ENCODE results near the gene CCN5.
"Not testable (repeated sequence)": the region's sequence is repeated elsewhere in the genome, so short reads cannot be mapped to it uniquely, and the experiment has no call there.

The CCN5 gene

DNA sequence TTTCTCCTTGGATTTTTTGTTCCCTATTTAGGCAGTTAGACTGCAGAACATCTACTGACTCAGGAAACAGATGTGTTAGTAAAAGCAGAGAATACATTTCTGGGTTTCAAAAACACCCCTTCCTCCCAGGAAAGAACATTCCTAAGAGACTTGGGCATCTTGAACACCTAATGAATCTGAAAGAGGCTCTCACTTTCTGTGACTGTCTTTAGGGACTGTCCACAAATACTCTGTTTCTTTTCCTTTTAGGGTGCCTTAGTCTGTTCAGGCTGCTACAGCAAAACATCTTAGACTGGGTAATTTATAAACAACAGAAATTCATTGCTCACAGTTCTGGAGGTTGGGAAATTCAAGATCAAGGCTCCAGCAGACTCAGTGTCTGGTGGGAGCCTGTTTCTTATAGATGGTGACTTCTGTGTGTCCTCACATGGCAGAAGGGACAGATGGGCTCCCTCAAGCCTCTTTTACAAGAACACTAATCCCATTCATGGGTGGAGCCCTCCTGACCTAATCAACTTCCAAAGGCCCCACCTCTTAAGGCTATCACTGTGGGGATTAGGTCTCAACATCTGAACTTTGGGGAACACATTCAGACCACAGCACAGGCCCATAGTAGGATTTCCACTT, 19.4 kb upstream of the CCN5 start:
- DNase-seq, result no peak

DNA sequence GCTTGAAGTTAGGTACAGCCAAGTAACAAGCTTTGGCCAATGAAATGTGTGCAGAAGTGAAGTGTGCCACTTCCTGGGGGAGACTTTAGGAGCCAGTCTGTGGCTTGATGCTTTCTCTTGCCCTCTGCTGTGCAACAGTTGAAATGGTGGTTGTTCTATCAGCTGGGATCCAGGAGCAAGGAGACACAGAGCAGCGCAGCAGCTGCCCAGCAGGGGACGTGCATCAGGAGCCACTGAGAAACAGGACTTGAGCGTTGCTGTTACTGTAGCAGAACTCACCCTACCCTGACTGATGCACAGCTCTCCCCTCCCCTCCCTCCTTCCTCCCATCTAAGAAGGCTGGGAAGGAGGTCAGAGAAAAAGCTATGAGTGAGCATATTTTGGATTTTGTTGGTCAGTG, 18.9 kb upstream of the CCN5 start:
- no peak for DNase-seq

DNA sequence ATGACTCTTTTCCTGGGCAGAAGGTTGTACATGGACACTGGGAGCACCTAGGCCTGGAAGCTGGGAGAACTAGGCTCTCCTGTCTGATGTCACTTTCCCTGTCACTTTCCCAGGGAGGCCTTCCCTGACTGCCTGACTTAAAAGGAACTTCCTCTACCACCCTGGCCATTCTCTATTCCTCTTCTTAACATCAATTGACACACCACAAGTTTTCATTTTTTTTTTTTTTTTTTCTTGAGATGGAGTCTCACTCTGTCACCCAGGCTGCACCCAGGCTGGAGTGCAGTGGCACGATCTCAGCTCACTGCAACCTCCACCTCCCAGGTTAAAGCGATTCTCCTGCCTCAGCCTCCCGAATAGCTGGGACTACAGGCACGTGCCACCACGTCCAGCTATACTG, 18.1 kb upstream of the CCN5 start:
- not testable (repeated sequence) for DNase-seq

GRCh38 chr20:44698351-44698750, 16.8 kb upstream of the CCN5 start:
- no peak for DNase-seq

DNA sequence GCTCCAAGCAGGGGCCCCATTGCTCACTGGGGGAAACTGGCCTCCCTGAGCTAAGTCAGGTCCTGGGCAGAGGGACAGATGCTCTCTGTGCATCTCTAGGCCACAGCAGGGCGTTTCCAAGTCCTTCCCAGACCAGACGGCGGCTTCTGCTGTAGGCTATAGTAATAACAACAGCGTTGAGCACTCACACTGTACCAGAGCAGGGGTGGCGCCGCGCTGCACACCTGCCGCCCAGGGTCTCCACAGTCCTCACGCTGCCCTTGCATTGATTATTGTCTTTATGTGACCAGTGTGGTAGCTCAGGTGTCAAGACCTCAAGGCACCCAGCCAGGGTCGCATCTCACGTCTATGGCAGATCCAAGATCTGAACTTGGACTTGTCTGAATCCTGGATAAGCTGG, 14.9 kb upstream of the CCN5 start:
- DNase-seq, result no peak

- no peak for DNase-seq
These were observed 13.9 kb upstream of the CCN5 start for GRCh38 chr20:44701118-44701857.

- DNase-seq, result no peak
These were observed 13.3 kb upstream of the CCN5 start for GRCh38 chr20:44701858-44702256.

DNA sequence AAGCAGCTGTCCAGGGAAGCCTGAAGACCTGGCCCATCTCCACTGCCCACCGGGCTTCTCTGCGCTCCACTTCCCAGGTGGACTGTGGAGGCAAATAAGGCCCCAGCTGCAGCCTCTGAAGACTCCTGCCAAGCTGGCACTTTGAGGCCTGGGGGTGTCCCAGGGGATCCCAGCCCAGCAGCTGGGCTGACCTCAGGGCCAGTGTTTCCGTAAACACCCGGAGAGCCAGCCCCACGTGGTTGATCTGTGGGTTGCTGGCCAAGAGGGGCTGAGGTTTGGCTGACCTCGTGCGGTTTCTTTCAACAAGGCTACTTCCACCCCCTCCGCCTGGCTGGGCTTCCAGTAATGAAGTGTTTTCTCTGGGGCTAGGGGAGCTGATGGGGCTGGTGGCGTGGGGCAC, 12.4 kb upstream of the CCN5 start:
- no peak for DNase-seq

- no peak for DNase-seq
These were observed 11.8 kb upstream of the CCN5 start for GRCh38 chr20:44703183-44703925.

DNA sequence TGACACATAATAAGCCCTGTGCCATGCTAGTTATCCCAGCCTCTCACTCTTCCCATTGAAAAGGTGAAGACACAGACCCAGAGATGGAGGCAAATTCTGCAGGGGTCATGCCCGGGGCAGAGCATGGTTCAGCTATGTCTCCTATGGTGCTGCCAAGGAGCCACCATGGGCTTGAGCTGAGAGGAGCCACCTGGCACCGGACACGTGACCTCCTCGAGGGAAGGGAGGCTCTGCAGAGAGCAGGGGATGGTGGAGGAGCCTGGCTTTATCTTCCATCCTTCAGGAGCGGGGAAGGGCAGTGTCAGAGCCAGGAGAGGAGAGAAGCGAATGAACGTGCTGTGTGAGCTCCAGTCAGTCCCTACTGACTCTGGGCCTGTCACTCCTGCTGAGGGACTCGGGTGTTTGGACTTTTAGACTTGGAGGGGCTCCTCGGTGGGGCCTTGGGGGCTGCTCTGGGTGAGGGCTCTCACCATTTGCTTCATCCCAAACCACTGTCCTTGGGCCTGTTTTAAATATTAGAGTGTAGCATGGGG, 11.1 kb upstream of the CCN5 start:
- DNase-seq, result no peak

GRCh38 chr20:44704551-44704971, 10.6 kb upstream of the CCN5 start:
- no peak for DNase-seq

GRCh38 chr20:44705364-44706094, 9.6 kb upstream of the CCN5 start:
- no peak for DNase-seq

DNA sequence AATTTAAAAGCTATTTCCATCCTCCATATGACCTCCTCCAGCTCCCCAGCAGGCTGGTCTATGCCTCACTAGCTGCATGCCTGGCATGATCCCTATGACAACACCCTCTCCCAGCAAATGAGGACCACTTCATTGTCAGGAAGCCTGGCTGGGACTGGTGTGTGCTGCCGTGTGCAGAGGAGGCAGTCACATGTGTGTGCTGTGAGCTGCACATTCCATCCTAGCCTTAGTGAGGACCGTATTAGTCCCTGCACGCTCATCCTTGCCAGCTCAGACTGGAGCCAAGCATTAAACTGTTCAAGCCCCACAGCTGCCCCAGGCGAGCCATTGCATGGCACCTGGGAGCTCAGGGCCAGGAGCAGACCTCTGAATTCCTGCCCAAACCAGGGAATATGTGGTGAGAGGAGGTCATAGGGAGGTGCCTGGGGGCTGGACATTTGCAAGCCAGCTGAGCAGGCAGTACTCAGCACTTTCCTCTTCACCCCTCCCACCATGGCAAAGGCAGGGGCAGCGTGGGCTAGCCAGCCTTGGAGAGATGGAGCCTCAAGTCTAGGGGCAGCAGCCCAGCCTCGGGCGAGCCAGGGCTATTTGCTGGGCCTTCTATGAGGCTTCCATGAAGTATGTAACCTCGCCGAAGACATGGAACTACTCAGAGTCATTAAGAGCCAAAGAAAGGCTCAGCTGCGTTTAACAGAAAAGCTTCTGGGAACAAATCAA, 8.7 kb upstream of the CCN5 start:
- no peak for DNase-seq

- no peak for DNase-seq
These were observed 8.1 kb upstream of the CCN5 start for GRCh38 chr20:44707018-44707579.

DNA sequence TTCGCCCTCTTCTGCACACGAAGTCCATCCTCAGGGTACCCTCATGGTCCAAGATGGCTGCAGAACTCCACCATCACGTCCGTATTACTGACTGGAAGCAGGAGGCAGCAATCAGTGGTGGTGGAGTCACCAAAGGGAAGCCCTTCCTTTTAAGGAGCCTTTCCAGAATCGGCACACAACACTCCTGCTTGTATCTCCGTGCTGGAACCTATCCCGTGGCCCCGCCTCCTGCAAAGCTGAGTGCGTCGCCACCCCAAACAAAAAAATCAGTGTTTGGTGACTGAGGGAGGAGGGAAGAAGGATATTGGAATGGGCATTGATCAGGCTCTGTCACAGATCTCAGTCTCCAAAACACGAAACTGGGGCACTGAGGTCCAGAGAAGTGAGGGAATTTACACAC, 5.8 kb upstream of the CCN5 start:
- DNase-seq, result no peak

DNA sequence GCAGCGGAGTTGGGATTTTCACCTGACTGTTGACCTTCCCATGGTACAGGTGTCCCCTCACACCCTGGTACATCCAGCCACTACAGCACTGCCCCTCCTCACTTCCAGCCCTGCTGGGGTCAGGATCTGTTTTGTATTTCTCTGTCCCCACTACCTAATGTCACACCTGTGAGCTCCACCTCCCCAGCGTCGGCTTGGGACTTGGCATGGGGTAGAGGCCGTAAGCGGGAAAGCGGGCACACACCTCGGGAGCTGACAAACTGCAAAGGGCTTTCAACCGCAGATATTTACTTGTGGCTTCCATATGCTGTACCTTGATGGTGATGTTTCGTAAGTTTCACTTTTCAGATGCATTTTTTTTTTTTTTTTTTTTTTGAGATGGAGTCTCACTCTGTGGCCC, 5.4 kb upstream of the CCN5 start:
- no peak for DNase-seq

GRCh38 chr20:44711237-44711636, 3.9 kb upstream of the CCN5 start:
- no peak for DNase-seq

DNA sequence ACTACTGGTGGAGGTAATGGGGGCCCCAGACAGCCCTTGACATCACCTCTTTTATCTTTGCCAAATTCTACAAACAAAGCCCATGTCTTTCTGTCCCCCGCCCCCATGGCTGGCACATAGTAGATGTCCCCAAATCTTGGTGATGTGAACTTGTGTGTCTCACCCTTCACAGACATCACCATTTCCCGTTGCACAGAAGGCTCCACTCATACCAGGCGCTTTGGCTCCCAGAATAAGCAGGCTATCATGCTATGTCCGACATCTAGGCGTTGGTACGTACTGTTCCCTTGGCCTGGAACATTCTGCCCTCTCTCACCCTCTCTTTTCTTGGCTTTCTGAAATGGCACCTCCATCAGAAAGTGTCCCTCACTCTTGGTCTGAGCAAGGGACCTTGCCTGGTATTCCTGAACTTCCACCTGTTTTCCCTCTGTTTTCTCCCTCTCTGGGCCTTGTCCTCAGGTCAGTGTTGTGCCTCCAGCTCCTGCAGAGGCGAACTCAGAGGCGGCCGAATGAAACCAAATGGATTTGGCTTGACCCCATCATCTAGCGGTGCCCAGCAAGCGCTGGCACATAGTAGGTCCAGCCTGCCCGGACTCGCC, 968 bp upstream of the CCN5 start:
- DNase-seq, result no peak

DNA sequence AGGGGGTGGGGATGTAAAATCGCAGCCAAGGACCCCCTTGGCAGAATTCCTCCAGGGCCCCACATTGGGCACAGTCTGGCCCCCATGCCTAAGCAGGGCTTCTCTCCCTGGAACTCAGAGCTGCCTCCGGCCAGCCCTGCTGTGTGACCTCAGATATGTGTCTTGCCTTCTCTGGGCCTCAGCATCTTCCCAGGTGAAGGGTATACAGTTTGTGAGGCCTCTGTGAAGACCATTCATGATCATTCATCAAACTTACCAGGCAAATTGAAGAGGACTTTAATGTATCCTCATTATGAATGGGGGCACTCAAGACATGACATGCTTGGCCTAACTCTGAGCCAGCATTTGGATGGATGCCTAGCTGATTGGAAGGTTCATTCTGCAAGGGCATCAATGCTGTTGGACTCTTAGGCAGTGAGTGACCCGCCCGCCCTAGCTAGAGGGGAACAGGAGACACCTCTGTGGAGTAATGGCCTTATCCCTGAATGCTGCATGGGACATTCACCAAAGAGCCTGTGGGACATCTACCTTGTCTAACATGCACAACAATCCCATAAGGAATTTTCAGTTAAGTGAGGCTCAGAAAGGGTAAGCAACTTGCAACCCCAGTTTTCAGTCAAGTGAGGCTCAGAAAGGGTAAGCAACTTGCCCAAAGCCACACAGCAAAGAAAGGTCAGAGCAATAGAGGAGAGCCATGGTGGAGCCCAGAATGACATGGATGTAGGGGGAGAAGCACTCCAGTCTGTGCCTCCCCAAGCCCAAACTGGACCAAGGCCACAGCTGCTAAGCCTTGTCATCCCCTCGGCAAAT, 535 bp downstream of the CCN5 start:
- no peak for DNase-seq

DNA sequence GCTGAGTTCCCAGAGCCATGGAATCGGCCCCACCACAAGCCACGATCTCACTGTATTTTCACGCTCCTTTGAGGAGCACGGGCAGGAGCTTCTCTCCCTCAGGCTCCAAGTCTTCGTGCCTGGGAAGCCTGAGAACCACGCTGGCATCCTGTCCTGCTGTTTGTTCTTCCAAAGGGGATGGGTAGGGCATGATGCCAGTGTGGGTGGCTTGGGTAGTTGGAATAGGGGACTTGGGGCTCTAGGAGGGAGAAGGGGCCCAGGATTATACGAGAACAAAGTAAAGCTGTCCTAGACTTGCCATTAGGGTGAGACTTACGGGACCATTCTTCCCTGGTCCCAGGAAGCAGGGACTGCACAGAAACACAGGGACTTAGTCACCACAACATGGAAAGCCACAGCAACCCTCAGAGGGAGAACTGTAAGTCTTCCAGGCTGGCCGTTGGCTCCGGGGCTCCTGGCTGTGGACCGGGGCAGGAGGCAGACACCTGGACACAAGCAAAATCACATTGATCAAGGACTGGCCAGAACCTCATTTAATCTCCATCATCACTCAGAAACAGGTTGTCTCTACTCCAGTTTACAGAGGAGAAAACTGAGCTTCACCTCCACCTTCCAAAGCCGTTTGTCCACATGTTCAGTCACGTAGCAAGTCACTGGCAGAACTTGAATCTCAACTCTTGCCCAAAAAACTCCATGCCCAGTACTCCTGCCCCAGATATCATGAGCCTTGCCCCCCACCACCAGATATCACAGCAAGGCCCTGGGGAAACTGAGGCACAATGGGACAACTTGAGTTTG, 1.3 kb downstream of the CCN5 start:
- DNase-seq, result no peak

Data from CD4-positive, alpha-beta T cell treated with Interleukin-10 for 1 hour (primary cell).